Naive B cell (primary cell): Measurements from ENCODE around the gene PPP2R2B. TPM values are rescaled to one million over a fixed set of nuclear protein-coding genes. Genes with fewer than 3 reads are reported as not detected.

Experiments
- ATAC-seq, 2 donors: fragments of 150-1000 bp; cut with Tn5 transposase; 2 replicates each; pipeline ENCODE4 v1.10.0; 2021; ENCODE audit warnings: low read depth in 2 of 2, mild to moderate bottlenecking in 2 of 2, moderate library complexity in 2 of 2
- DNase-seq: peaks from one replicate; pipeline ENCODE4 v3.0.0; 2022
- H3K27ac Mint-ChIP-seq, 6 donors: one replicate each; pipeline ENCODE4 v1.8.0; 2020 to 2022; ENCODE audit warnings: mild to moderate bottlenecking in 6 of 6, mixed read lengths in 6 of 6, moderate library complexity in 5 of 6, inconsistent platforms in 2 of 6
- H3K27me3 Mint-ChIP-seq, 3 donors: one replicate each; pipeline ENCODE4 v1.8.0; 2021 to 2022; ENCODE audit warnings: mixed read lengths in 3 of 3, mild to moderate bottlenecking in 1 of 3
- H3K36me3 Mint-ChIP-seq, 2 donors: one replicate each; pipeline ENCODE4 v1.8.0; 2020 to 2022; ENCODE audit warnings: mixed read lengths in 2 of 2, inconsistent platforms in 1 of 2, mild to moderate bottlenecking in 1 of 2
- H3K4me1 Mint-ChIP-seq, 3 donors: one replicate each; pipeline ENCODE4 v1.8.0; 2020 to 2022; ENCODE audit warnings: mixed read lengths in 3 of 3, inconsistent platforms in 1 of 3, mild to moderate bottlenecking in 1 of 3, moderate library complexity in 1 of 3
- H3K4me3 Mint-ChIP-seq, 8 donors: one replicate each; pipeline ENCODE4 v1.8.0; 2020 to 2022; ENCODE audit warnings: mild to moderate bottlenecking in 8 of 8, mixed read lengths in 8 of 8, moderate library complexity in 8 of 8, inconsistent platforms in 2 of 8
- H3K9me3 Mint-ChIP-seq, 7 donors: one replicate each; pipeline ENCODE4 v1.8.0; 2020 to 2022; ENCODE audit warnings: mixed read lengths in 7 of 7, mild to moderate bottlenecking in 5 of 7, inconsistent platforms in 2 of 7, moderate library complexity in 1 of 7
- polyA plus RNA-seq, 6 donors: library from polyadenylated mRNA; unstranded; fragments of 300-500 nt; fragmentation: Illumina TruSeq; gene quantifications; one replicate each; pipeline ENCODE4 v1.2.3, GENCODE V29; 2021; ENCODE audit warnings: low read depth in 6 of 6

The PPP2R2B gene
- polyA plus RNA-seq, 6 donors from 2014 or later = not detected

DNA sequence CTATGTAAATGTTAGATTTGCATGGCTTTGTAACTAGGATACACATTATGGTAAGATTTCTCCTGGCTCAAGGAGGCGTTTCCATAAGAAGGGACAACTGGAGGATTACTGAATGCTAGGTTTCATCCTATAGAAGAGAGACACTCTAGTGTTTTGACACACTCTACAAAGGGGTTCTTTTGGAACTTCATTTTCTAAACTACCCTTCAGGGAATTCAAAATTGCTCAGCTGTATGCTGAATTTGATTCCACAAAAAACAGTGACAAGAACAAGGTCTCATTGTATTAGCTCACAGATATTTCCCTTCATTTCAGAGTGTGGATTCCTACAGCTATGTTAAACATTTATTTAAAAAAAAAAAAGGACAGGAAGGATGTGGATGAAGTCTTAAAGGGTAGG is 151.7 kb downstream of the PPP2R2B start:
- peaks cover 4 to 34% (median 18%) of the 10 kb centered on the region in 7 donors for H3K9me3 Mint-ChIP-seq

DNA sequence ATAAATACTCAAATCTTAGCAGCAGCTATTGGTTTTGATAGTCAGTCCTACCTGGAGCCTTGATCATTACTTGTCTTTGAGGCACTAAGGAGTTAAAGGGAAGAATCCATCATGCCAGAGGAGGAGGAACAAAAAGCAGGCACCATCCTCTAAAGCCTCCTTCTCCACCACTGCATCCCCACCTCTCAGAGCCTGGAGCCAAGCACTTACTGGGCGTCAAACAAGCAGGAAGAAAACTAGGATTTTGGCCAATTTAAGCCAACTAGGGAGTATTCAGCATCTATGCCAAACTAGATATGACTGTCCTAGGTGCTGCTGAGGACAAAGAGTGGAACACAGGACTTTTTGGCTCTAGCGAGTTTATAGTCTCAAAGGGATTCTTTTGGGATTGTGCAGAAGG is 152.5 kb downstream of the PPP2R2B start:
- no peak for ATAC-seq
- H3K27me3 Mint-ChIP-seq = no peaks in the 10 kb centered on the region
- H3K4me1 Mint-ChIP-seq = no peaks in the 10 kb centered on the region
- H3K36me3 Mint-ChIP-seq = peaks cover 6 to 8% of the 10 kb centered on the region in 2 donors
- H3K4me3 Mint-ChIP-seq = no peak overlapping the region
- H3K9me3 Mint-ChIP-seq = peaks cover 4 to 31% (median 15%) of the 10 kb centered on the region in 7 donors
- H3K27ac Mint-ChIP-seq = no peak overlapping the region
- DNase-seq = no peak

More for the DNA sequence above, 151.7 kb downstream of the PPP2R2B start:
- Mint-ChIP-seq H3K4me1 (no peaks in the 10 kb centered on the region), H3K27ac (no peak overlapping the region), H3K36me3 (peaks cover 6 to 8% of the 10 kb centered on the region in 2 donors), H3K4me3 (no peak overlapping the region), H3K27me3 (peaks cover 0 to 3% (median 0%) of the 10 kb centered on the region in 3 donors)
- no peak for DNase-seq
- no peak for ATAC-seq

DNA sequence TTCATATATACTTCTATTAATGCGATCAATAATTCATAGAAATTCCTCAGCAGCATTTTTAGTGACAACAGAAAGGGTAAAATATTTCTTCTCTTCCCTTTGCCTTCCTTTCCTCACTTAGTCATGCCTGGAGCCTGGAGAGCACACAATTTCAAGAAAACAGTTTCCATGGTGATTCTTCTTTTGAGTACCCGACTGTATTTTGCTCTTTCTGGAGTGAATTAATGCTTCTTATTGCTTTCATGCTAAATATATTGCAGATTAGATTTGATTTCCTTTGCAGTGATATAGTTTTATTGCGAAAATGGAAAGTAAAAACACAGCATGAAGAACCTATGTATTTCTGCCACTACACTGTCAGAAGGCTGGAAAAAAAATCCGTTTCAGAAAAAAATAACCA is 153.5 kb downstream of the PPP2R2B start:
- no peaks in the 10 kb centered on the region for H3K4me1 Mint-ChIP-seq
- H3K4me3 Mint-ChIP-seq = no peak overlapping the region
- no peak for ATAC-seq
- H3K27me3 Mint-ChIP-seq = no peaks in the 10 kb centered on the region
- DNase-seq = no peak
- no peak overlapping the region for H3K27ac Mint-ChIP-seq
- H3K36me3 Mint-ChIP-seq = peaks cover 6 to 8% of the 10 kb centered on the region in 2 donors
- peaks cover 4 to 21% (median 13%) of the 10 kb centered on the region in 7 donors for H3K9me3 Mint-ChIP-seq

DNA sequence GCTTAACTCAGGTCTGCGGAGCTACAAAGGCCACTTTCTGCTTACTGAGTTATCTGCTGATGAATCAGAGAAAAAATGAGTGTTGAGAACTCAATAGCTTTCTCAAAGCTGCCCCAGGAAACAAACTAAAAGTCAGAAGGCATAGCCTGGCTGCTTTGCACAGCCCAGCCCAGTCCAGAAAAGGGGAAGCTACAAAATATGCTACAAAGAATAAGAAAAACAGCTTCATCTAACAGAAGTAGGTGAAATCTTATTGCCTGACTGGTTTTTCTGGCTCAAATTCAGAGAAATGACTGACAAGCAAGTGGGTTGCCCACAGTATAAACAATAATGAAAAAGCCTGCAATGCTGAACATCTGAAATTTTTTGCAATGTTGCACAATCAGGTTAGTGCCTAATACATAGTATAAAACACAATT is 156.2 kb downstream of the PPP2R2B start:
- ATAC-seq (no peak), DNase-seq (no peak)
- Mint-ChIP-seq H3K4me1 (no peaks in the 10 kb centered on the region), H3K9me3 (peaks cover 0 to 6% (median 0%) of the 10 kb centered on the region in 7 donors), H3K4me3 (no peak overlapping the region), H3K36me3 (no peaks in the 10 kb centered on the region), H3K27me3 (peaks cover 0 to 4% (median 0%) of the 10 kb centered on the region in 3 donors), H3K27ac (no peak overlapping the region)

DNA sequence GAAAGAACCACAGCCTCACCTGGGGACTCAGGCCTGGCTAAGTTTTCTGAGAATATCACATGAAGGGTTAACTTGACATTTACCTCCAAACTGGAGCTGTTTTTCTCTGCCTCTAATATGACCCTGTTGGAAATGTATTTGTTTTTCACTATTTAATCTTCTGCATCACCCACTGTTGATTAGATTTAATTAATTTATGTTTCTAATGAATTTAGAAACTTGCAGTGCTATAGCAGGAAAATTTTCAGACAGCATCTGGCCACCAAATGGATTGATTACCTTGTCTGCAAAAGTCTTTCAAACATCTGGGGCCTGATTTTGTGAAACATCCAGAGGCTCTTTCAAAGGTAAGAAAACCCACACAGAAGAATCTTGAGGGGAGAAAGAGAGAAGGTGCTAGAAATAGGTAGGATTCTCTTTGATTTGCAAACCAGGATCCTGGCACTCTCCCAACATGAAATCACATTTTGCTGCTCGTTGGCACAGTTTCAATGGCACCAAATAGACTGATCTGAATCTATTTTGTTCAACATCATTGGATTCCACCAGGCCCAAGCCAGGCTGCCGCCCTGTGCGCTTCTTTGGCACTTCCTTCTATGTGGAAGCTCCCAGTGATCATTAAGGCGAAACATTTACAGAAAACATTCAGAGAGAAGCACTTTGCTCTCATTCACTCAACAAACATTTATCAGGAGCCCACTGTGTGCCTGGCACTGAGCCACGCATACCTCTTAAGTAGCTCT is 157.3 kb downstream of the PPP2R2B start:
- Mint-ChIP-seq H3K27ac (peak overlapping the region in 1 of 6 donors; percentile 63), H3K4me3 (no peak overlapping the region), H3K4me1 (no peaks in the 10 kb centered on the region), H3K36me3 (no peaks in the 10 kb centered on the region), H3K27me3 (peaks cover 0 to 8% (median 0%) of the 10 kb centered on the region in 3 donors), H3K9me3 (peaks cover 0 to 5% (median 0%) of the 10 kb centered on the region in 7 donors)
- no peak for ATAC-seq
- DNase-seq = no peak

DNA sequence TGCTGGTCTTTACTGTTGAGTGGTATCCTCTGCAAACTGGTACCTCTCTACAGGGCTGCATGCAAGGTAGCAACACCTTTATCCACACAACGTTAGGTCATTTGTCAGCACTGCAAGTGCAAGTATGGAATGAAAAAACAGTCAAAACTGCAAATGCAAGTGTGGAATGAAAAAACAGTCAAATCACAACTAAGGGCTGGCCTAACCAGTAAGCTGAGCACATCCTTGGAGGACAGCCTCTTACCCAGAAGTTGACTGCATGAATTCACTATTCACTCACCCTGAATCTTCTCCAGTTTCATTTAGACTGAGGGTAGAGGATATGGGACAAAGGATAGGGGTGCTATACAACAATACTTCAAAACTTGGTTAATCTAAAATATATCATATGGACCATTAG is 158.4 kb downstream of the PPP2R2B start:
- Mint-ChIP-seq H3K27me3 (peaks cover 0 to 8% (median 0%) of the 10 kb centered on the region in 3 donors), H3K27ac (no peak overlapping the region), H3K9me3 (peaks cover 0 to 5% (median 0%) of the 10 kb centered on the region in 7 donors), H3K4me3 (no peak overlapping the region), H3K4me1 (no peaks in the 10 kb centered on the region), H3K36me3 (no peaks in the 10 kb centered on the region)
- DNase-seq = no peak
- ATAC-seq = no peak

DNA sequence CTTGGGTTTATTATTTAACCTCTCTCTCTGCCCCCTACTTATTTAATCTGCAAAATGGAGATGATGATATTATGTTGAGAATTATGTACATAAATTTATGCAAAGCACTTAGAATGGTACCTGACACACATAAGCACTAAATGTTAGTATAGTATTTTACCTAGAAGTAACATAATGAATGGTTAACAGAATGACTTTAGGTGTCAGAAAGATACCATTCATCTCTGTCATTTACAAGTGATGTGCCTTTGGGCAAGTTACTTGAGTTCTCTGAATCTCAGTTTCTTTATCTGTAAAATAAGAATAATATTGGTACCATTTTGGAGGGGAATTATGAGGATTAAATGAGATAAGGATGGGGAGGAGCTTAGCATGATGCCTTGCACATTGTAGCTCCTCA is 159.4 kb downstream of the PPP2R2B start:
- H3K36me3 Mint-ChIP-seq = no peaks in the 10 kb centered on the region
- H3K27me3 Mint-ChIP-seq = peaks cover 0 to 8% (median 0%) of the 10 kb centered on the region in 3 donors
- no peak overlapping the region for H3K4me3 Mint-ChIP-seq
- H3K9me3 Mint-ChIP-seq = peaks cover 0 to 5% (median 0%) of the 10 kb centered on the region in 7 donors
- no peak for ATAC-seq
- H3K4me1 Mint-ChIP-seq = no peaks in the 10 kb centered on the region
- no peak overlapping the region for H3K27ac Mint-ChIP-seq
- DNase-seq = no peak

DNA sequence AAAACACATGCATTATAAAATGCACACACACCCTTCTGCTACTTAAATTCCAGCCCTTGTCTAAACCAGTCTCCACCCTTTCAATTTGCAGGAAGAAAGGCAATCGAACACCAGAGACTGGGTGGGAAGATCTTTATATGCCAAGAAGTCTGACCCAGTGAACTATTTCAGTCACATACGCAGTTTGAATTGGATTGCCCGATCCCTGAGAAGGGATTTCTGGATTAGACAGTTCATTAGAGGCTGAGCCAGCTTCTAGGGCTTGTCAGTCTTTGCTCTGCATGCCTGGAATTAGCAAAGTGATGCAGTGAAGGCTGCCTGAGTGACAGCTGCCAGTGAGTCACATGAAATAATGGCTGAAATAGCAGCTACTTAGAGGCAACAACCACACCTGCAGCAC is 159.9 kb downstream of the PPP2R2B start:
- no peak for DNase-seq

DNA sequence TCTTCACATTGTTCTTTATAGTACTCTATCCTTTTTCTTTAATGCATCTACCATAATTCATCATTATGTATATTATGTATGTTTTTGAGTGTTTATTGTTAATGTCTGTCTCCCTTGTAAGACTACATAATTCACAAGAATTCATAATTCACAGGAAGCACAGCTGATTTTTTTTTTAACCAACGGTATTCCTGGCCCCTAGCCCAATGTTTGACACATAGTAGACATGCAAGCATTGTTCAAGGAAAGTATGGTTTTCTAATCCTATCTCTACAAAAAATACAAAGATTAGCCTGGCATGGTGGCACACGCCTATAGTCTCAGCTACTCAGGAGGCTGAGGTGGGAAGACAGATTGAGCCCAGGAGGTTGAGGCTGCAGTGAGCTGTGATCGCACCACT is 160.6 kb downstream of the PPP2R2B start:
- Mint-ChIP-seq H3K27ac (no peak overlapping the region), H3K27me3 (peaks cover 0 to 8% (median 0%) of the 10 kb centered on the region in 3 donors), H3K4me3 (no peak overlapping the region), H3K9me3 (peaks cover 0 to 5% (median 0%) of the 10 kb centered on the region in 7 donors), H3K4me1 (no peaks in the 10 kb centered on the region), H3K36me3 (no peaks in the 10 kb centered on the region)
- DNase-seq = no peak
- ATAC-seq = no peak

More for the DNA sequence above, 159.9 kb downstream of the PPP2R2B start:
- Mint-ChIP-seq H3K4me1 (no peaks in the 10 kb centered on the region), H3K36me3 (no peaks in the 10 kb centered on the region), H3K4me3 (no peak overlapping the region), H3K9me3 (peaks cover 0 to 5% (median 0%) of the 10 kb centered on the region in 7 donors), H3K27ac (no peak overlapping the region), H3K27me3 (peaks cover 0 to 8% (median 0%) of the 10 kb centered on the region in 3 donors)
- no peak for ATAC-seq

DNA sequence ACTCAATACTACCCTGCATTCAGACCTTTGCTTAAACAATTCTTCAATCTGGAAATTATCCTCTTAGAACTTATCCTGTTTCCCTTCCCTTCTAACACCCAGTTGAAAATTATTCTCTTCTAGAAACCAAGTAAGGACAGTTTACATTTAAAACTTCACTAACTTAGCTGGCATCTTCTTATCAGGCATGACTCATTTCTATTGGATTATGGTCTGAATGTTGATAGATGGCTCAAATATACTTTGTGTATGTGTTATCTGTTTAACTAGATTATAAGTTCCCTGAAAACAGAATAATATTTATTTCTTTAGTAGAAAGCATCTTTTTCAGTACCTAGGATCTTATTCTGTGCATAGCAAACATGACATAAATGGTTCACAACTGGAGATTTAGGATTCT is 161.9 kb downstream of the PPP2R2B start:
- Mint-ChIP-seq H3K4me3 (no peak overlapping the region), H3K36me3 (no peaks in the 10 kb centered on the region), H3K27me3 (peaks cover 0 to 8% (median 0%) of the 10 kb centered on the region in 3 donors), H3K4me1 (no peaks in the 10 kb centered on the region), H3K27ac (no peak overlapping the region), H3K9me3 (peaks cover 0 to 5% (median 0%) of the 10 kb centered on the region in 7 donors)
- ATAC-seq = no peak
- no peak for DNase-seq

DNA sequence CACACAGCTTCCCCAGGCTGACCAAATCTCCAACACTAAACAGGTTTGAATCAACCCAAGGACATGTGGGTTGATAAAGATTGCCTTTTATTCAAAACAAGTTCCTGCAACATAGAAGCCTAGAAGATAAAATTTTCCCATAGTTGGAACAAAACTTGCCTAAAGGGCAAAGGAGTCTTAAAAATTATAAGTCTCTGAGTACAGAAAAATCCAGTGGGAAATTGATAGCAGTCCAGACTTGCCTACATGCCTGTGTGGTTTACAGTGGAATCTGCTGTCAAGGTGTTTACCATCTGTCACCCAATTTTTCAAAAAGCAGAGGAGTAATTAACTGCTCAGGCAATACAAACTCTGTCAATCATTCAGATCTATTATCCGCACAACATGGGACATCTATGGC is 168.2 kb downstream of the PPP2R2B start:
- H3K27ac Mint-ChIP-seq = no peak overlapping the region
- peaks cover 0 to 6% (median 3%) of the 10 kb centered on the region in 7 donors for H3K9me3 Mint-ChIP-seq
- H3K4me1 Mint-ChIP-seq = no peaks in the 10 kb centered on the region
- no peaks in the 10 kb centered on the region for H3K36me3 Mint-ChIP-seq
- DNase-seq (no peak), ATAC-seq (no peak)
- H3K4me3 Mint-ChIP-seq = no peak overlapping the region
- peaks cover 0 to 5% (median 5%) of the 10 kb centered on the region in 3 donors for H3K27me3 Mint-ChIP-seq

DNA sequence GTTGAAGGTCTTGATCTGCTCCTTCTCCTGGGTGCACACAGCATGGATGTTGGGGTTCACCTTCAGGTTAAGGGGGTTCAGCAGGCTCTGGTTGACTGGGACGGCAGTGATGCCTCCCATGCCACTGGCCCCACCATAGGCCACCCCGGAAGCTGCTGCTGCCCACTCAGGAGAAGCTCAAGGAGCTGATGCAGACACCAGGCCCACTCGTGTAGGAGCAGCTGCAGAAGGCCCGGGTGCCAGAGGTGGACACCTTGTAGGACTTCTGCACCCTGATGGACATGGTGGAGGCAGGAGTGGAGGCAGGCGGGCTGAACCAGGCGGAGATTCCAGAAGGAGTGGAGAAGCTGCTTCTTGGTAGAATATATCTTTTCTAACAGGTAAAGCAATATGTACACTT is 171.2 kb downstream of the PPP2R2B start:
- H3K9me3 Mint-ChIP-seq = peaks cover 0 to 6% (median 4%) of the 10 kb centered on the region in 7 donors
- no peak overlapping the region for H3K4me3 Mint-ChIP-seq
- no peaks in the 10 kb centered on the region for H3K4me1 Mint-ChIP-seq
- no peak overlapping the region for H3K27ac Mint-ChIP-seq
- no peak for ATAC-seq
- H3K36me3 Mint-ChIP-seq = no peaks in the 10 kb centered on the region
- peaks cover 0 to 5% (median 5%) of the 10 kb centered on the region in 3 donors for H3K27me3 Mint-ChIP-seq
- no peak for DNase-seq

DNA sequence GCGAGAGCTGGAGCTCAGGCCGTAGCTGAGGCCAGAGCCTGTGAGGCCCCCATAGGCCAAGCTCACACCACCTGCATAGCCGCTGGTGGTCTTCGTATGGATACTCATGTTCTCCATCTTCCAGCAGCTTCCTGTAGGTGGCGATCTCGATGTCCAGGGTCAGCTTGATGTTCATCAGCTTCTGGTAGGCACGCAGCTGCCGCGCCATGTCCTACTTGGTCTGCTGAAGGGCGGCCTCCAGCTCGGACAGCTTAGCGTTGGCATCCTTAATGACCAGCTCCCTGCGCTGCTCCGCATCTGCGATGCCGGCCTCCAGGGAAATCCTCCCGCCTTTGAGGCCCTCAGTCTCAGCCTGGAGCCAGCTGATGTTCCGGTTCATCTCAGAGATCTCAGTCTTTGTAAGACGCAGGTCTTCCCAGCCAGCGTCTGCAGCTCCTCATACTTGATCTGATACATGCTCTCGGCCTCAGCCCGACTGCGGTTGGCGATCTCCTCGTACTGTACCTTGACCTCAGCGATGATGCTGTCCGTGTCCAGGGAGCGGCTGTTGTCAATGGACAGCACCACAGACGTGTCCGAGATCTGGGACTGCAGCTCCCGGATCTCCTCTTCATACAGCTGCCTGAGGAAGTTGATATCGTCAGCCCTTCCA is 172.1 kb downstream of the PPP2R2B start:
- no peaks in the 10 kb centered on the region for H3K4me1 Mint-ChIP-seq
- DNase-seq (no peak), ATAC-seq (no peak)
- peaks cover 0 to 6% (median 4%) of the 10 kb centered on the region in 7 donors for H3K9me3 Mint-ChIP-seq
- no peaks in the 10 kb centered on the region for H3K36me3 Mint-ChIP-seq
- peaks cover 0 to 5% (median 3%) of the 10 kb centered on the region in 3 donors for H3K27me3 Mint-ChIP-seq
- no peak overlapping the region for H3K27ac Mint-ChIP-seq
- H3K4me3 Mint-ChIP-seq = no peak overlapping the region
